GM18526 (cell line): ENCODE results near the gene CXCL16.

Source experiments
- POLR2A ChIP-seq: IDR thresholded peaks from 3 replicates; pipeline ENCODE4 v1.6.1; 2011; ENCODE audit not compliant: insufficient read length; ENCODE audit errors: extremely low read depth

The CXCL16 gene, protein sequence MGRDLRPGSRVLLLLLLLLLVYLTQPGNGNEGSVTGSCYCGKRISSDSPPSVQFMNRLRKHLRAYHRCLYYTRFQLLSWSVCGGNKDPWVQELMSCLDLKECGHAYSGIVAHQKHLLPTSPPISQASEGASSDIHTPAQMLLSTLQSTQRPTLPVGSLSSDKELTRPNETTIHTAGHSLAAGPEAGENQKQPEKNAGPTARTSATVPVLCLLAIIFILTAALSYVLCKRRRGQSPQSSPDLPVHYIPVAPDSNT

DNA sequence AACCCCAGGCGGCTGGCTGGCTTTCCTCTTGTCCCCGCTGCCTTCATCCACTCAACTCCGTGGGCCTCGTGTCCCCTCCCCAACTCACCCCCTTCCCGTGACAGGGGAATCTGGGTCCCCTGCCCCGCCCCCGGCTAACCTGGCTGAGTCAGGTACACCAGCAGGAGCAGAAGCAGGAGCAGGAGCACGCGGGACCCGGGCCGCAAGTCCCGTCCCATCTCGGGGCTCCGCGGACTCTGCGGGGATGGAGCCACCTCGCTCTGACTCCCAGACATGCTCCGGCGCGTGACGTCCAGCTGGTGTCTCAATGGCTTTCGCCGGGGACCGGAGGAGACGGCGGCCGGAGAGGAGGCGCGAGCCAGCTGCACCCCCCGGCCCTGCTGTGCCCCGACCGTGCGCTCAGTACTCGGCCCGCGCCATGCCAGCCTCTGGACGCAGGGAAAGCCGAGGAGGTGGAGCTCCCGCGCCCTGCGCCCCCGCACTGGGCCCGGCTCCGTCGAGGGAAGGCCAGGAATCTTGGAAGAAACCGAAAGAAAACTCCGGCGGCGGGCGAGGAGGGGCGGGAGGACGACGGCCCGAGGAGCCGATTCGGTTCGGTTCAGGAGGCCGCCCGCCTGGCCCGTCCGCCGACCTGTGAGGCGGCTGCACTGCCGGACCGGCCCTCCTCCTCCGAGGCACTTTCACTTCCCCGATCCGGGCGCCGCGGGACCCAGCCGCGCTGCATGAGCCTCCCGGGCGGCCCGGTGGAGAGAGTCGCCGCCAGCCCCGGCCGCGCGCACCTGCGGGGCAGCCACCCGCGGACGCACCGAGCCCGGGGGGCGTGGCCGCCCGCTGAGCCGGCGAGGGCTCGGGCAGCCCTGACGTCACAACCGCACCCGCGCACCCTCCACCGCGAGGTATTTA is at the start of gene CXCL16, which contains the start of gene ZMYND15:
Gene CXCL16 (minus strand): TSS at position 807 of the 903 bp plus-strand sequence. CDS start 589 bp downstream, at position 218.
Gene ZMYND15 (plus strand): TSS at position 712 of the 903 bp plus-strand sequence. CDS start 716 bp downstream, outside the sequence.
- no peak for TF ChIP-seq POLR2A

DNA sequence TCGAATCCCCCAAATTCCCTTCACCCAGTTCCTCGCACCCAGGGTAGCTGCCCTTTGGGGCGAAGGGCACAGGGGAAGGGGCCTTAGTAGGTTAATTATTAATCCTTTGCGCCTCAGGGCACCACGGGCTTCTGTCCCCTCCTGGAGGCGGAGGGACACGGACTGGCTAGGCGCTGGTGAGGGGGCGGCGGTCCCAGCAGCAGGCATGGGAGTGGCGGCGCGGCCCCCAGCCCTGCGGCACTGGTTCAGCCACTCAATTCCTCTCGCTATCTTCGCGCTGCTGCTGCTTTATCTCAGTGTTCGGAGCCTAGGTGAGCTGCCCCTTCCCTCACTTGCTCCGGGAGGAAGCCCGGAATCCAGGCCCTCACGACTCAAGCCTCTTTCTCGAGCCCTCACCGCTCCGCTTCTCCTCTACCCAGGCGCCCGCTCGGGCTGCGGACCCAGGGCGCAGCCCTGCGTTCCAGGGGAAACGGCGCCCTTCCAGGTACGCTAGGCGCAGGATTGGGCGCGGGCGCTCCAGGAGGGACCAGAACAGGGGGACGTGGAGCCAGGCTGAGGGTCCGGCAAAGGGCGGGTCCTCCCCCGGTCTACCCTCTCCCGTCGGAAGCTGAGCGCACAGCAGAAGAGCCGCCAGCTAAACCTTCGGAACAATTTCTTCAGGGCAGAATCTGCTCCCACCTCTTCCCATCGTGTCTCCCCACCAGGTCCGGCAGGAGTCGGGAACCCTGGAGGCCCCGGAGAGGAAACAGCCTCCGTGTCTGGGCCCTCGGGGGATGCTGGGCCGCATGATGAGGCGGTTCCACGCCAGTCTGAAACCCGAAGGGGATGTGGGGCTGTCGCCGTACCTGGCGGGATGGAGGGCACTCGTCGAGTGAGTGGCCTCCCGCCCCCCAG is 49.3 kb upstream of the CXCL16 start, which contains the start of gene GLTPD2:
Gene GLTPD2 (plus strand): TSS at position 158 of the 894 bp plus-strand sequence. CDS start 48 bp downstream, at position 206.
- no peak for TF ChIP-seq POLR2A

DNA sequence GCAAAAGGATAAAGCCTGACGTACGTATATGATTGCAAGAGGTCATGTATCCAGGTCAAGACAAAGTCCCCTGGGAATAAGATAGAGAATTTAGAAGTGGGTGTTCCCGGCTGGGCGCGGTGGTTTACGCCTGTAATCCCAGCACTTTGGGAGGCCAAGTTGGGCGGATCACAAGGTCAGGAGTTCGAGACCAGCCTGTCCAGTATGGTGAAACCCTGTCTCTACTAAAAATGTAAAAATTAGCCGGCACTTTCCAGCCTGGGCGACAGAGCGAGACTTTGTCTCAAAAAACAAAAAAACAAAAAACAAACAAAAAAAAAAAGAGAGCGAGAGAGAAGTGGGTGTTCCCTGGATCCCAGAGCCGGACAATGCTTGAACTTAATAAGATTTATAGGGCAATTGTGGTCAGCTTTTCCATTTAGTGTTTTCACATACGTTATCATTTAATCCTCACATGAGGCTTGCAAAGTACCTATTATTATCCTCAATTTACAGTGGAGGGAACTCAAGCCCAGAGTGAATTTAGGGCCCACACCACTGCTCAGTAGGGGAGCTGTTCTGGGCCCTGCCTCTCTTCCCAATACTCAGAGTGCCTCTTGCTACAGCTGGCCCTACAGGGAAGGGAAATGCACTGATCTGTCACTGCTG is 48.6 kb upstream of the CXCL16 start:
- TF ChIP-seq POLR2A, result no peak

DNA sequence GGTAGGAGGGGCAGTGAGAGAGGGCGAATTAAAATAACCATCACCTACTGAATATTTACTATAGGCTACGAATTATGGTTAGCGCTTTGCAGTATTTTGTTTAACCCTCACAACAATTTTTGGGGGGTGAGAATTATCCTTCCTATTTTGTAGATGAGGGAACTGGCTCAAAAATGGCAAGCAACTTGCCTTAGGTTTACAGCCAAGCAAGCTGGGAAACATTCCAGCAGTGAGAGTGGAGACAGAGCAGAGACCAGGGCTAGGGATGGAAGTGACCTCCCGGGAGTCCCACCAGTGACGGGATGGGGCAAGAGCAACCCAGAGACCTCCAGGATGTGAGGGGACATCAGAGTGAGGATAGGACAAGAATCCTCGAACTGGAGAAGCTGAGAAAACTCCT is 46.8 kb upstream of the CXCL16 start:
- no peak for TF ChIP-seq POLR2A

DNA sequence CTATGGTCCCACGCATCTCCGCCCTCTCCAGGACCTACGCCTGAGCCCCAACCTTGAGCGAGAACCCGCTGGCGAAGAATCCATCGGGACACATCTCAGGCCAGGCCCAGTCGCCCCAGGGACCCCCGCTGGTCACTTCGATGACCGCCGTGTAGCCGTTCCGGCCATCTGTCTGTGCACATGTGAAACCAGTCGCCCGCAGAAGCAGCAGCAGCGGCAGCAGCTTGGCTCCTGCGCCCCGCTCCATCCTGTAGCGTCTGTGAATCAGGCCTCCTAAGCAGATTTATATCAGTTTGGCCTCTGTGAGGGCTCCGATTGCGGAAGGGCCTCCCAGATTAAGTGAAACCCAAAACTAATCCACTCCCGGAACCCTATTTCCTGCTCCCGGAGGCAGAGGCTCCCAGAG is 46.4 kb upstream of the CXCL16 start, which contains the start of gene VMO1:
Gene VMO1 (minus strand): TSS at position 259 of the 406 bp plus-strand sequence. CDS start 12 bp downstream, at position 247.
- TF ChIP-seq POLR2A, result no peak

DNA sequence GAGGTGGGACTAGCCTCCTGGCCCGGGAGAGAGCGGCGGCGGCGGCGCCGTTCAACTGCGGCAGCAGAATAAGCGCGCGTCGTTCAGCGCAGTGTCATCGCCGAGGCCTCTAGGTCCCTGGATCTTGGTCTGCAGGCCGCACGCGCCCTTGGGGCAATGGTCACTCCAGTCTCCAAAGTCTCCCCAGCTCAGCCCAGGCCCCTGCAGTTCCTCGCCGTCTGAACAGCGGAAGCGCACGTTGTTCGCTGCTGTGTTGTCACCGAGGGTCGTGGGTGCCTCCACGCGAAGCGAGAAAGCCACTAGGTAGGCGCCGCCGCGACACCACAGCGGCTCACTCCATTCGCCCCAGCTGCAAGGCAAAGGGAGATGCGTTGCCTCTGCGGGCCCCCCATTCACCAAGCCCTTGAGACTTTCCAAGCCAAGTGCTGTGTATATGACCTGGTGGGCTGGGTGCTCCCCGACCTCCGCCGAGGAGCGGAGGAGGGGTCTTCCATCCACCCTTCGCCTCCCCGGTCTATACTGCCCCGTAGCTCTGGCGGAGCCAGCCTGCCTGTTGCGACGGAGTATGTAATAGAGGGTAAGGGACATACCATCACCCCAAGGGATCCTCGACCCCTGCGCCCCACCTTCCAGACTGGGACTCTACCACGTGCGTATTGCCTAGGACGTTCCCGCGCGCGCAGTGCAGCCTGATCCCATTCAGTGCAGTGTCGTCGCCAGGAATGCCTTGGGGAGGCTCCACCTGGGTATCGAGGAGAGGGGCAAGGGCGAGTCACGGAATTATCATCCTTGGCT is 45.8 kb upstream of the CXCL16 start:
- TF ChIP-seq POLR2A, result no peak

DNA sequence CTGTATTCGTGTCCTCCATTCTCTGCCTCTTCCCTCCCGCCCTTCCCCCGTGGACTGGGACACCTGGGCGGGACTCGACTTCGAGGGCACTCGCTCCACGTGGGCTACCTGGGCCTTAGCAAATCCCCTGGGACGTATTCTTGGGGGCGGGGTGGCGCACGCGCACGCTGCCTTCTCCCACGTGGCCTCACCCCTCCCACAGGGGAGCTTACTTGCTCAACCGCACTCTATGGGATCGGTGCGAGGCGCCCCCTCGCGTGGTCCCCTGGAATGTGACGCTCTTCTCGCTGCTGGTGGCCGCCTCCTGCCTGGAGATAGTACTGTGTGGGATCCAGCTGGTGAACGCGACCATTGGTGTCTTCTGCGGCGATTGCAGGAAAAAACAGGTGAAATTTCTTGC is 42.9 kb upstream of the CXCL16 start:
- no peak for TF ChIP-seq POLR2A

DNA sequence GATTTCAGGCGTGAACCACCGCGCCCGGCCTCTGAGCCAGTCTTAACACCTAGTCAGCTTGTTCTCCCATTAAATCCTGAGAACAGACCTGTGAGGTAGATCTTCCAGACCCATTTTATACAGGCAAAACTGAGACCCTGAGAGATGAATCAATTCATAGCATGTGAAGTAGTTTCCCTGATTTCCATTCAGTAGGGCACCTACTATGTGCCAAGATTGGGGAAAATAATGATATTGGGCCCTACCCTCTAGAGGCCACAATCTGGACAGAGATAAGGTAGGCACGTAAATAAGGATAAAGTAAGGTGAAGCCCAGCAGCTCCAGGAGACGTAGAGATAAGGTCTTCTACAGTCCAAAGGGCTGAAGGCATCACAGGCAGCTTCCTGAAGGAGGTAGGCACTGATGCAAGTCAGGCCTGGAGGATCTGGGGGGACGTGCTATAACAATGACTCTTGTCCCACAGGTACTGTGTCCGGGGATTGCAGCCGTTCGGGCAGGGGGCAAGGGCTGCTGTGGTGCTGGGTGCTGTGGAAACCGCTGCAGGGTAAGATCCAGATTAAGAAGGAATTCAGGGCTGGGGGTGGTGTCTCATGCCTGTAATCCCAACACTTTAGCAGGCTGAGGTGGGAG is 40.7 kb upstream of the CXCL16 start:
- TF ChIP-seq POLR2A, result no peak

DNA sequence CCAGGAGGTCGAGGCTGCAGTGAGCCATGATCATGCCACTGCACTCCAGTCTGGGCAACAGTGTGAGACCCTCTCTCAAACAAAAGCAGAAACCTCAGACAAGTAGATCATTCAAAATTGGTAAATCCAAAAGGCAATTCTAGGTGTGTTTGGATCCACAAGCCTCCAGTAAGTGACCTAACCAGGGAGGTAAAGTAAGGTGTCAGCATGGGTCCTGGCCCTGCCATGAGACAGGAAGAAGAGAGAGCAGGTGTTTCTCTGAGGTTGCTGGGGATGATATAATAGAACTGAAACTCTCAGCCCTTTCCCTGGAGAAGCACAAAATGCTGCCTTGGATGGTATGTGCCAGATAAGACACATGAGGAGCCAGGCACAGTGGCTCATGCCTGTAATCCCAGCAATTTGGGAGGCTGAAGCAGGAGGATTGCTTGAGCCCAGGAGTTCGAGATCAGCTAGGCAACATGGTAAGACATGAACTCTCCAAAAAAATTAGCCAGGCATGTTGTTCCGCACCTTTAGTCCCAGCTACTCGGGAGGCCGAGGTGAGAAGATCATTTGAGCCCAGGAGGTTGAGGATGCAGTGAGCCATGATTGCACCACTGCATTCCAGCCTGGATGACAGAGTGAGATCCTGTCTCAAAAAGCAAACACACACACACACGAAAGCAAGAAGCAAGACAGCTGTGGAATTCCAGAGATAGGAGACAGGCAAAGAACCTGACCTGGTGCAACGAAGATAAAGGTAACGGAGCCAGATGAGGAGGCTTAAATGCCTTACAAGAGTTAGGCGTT is 38.4 kb upstream of the CXCL16 start:
- no peak for TF ChIP-seq POLR2A

DNA sequence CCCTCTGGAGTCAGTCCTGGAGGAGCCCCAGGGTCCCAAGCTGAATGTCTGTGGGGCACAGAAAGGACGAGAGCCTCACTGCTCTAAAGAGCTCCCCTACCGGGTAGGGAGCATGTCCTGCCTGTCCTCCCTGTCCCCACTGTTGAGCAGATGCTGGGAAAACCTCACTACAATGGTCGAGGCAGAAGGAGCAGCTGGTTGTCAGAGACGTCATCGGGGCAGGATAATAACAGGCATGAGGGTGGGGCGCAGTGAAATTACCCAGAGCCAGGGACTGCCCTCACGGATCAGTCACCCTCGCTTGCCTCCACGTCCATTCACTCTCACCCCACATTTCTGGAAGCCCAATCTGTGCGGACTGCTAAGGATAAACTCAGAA is 32.5 kb upstream of the CXCL16 start:
- TF ChIP-seq POLR2A, result no peak

DNA sequence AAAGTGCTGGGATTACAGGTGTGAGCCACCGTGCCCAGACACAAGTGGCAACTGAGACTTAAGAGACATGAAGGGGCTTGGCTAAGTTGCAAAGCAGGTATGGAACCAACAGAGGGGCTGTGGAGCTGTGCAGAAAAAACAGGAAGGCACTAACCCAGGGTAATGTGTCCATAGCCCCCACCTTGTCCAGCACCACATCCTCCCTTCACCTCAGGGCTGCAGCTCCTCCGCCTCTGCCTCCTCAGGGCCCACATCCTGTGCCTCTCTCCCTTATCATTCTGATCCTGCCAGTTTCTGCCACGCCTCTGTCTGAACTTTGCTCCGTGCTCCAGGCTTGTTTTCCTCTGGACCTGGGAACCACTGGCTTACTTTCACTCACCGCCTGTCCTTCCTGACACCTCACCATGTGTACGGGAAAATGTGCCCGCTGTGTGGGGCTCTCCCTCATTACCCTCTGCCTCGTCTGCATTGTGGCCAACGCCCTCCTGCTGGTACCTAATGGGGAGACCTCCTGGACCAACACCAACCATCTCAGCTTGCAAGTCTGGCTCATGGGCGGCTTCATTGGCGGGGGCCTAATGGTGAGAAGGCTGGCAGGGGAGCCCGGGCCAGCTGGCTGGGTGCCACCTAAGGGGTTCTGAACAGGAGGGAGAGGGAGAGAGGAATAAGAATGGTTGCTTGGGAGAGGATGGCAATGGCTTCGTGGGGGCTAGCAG is 31.9 kb upstream of the CXCL16 start, which contains the start of gene TM4SF5:
Gene TM4SF5 (plus strand): TSS at position 368 of the 716 bp plus-strand sequence. CDS start 37 bp downstream, at position 405.
- TF ChIP-seq POLR2A, result no peak

DNA sequence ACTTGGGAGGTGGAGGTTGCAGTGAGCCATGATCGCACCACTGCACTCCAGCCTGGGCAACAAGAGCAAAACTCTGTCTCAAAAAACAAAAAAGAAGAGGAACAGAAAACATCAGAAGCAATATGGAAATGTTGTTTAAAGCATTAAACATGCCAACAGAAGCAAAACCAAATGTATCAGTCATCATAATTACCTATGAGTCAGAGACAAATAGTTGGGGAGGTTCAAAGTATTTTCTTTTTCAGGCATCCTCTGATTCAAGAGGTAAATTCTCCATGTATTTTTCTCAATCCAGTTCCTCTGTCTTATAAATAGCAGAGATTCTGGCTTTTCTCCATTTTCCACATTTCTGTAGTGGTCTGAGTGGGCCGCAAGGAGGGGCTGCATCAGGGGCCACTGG is 29.9 kb upstream of the CXCL16 start:
- TF ChIP-seq POLR2A, result no peak

DNA sequence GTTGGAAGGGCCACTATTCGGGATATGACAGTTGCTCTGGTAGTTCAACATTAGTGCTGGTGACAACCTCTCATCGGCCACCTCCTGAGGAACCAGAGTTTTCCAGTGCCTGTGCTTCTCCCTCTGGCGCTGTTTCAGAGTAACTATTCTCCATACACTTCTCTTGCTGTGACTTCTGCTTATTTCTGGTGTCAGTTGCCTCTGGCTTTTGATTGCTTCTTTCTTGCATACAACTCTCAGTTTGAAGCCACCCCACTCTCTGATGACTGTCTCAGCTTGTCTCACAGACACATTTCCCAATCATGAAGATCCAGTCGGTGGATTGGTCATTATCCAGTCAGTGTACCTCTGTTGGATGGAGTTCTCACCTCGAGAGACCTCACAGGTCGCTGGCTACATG is 28.6 kb upstream of the CXCL16 start:
- no peak for TF ChIP-seq POLR2A
